DND-41 (cell line): ENCODE measurements around the gene PAK5.

ENCODE experiments used
- CTCF ChIP-seq: IDR thresholded peaks from 2 replicates; pipeline ENCODE4 v1.5.1; 2012; ENCODE audit warnings: borderline replicate concordance, low read length, moderate library complexity, mild to moderate bottlenecking; ENCODE audit not compliant: poor library complexity, severe bottlenecking; ENCODE audit errors: extremely low read depth
- EZH2 ChIP-seq: IDR thresholded peaks from 3 replicates; pipeline ENCODE4 v1.6.1; 2012; ENCODE audit warnings: borderline replicate concordance, low read depth, mild to moderate bottlenecking, moderate library complexity, low read length, inconsistent platforms; ENCODE audit not compliant: severe bottlenecking

DNA sequence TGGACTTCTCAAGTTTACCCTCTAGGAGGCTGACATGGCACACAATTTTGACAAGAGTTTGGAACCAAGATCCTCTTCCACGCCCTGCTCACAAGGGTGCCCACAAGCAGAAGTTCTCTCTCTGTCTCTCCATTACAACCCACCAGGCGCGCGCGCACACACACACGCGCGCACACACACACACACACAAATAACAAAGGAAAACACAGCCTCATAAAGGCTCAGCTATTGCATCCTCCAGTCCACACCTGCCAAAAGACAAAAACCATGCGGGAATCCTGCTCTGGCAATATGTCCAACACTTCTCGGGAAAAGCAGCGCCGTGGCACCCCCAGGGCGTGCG lies 870 bp downstream of the PAK5 start:
- TF ChIP-seq CTCF (no peak), EZH2 (no peak)
